Right lobe of liver (tissue), 4 donors: ENCODE results near the gene CEP164.

Experiments
- POLR2A ChIP-seq: fragments of 450-650 bp; IDR thresholded peaks from one replicate; pipeline ENCODE4 v1.6.1; 2017; ENCODE audit warnings: antibody characterized with exemption, mild to moderate bottlenecking
- TF ChIP-seq, protein P1 (sequence below), 4 donors: fragments of 200-600 bp in 3 of 4; fragments of 450-650 bp in 1 of 4; IDR thresholded peaks; one replicate each; pipeline versions ENCODE4 v1.5.1 to v1.8.0; 2016 to 2022; ENCODE audit warnings: antibody characterized with exemption in 4 of 4, mild to moderate bottlenecking in 2 of 4
- donor health status: DM: no; HTN: no; CAD: no.
- donor health status: DM: no; HTN: no; CAD: no.
- donor health status: DM: no; HTN: yes; CAD: no.

GRCh38 chr11:117302228-117302627 is 25.4 kb upstream of the CEP164 start:
- TF ChIP-seq, protein P1, sequence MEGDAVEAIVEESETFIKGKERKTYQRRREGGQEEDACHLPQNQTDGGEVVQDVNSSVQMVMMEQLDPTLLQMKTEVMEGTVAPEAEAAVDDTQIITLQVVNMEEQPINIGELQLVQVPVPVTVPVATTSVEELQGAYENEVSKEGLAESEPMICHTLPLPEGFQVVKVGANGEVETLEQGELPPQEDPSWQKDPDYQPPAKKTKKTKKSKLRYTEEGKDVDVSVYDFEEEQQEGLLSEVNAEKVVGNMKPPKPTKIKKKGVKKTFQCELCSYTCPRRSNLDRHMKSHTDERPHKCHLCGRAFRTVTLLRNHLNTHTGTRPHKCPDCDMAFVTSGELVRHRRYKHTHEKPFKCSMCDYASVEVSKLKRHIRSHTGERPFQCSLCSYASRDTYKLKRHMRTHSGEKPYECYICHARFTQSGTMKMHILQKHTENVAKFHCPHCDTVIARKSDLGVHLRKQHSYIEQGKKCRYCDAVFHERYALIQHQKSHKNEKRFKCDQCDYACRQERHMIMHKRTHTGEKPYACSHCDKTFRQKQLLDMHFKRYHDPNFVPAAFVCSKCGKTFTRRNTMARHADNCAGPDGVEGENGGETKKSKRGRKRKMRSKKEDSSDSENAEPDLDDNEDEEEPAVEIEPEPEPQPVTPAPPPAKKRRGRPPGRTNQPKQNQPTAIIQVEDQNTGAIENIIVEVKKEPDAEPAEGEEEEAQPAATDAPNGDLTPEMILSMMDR (IDR thresholded peaks at IDR 0.05) = no peak
- TF ChIP-seq POLR2A = no peak
